DND-41 (cell line): Measurements from ENCODE around the gene PUS7.

Experiments used
- CTCF ChIP-seq: IDR thresholded peaks from 2 replicates; pipeline ENCODE4 v1.5.1; 2012; ENCODE audit warnings: borderline replicate concordance, low read length, moderate library complexity, mild to moderate bottlenecking; ENCODE audit not compliant: poor library complexity, severe bottlenecking; ENCODE audit errors: extremely low read depth
- EZH2 ChIP-seq: IDR thresholded peaks from 3 replicates; pipeline ENCODE4 v1.6.1; 2012; ENCODE audit warnings: borderline replicate concordance, low read depth, mild to moderate bottlenecking, moderate library complexity, low read length, inconsistent platforms; ENCODE audit not compliant: severe bottlenecking

DNA sequence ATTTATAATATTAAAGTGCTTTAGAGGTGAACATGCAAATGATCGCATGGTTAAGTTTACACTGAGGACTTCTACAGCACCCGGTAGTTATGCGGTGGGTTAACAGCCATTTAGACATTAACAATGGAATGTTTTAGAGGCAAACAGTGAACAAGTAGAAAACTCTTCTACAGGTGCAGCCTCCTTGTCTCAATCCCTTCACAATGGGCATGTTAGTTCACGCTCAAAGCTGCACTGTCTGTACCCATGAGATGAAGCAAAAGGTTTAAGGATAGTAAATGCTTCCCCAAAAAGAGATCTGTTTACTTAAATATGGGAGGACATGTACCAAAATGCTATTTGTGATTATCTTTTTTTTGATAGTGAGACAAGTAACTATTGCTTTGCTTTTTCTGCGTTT lies 25.1 kb downstream of the PUS7 start:
- no peak for TF ChIP-seq CTCF
- no peak for TF ChIP-seq EZH2
